NCI-H2227 treated with DMSO at 0.1 percent for 48 hours (cell line): ENCODE measurements around the gene TMEM108.

ENCODE experiments used
- DNase-seq: peaks from one replicate; lab custom pipeline; 2025; lab: John Stamatoyannopoulos, UW

Gene TMEM108

DNA sequence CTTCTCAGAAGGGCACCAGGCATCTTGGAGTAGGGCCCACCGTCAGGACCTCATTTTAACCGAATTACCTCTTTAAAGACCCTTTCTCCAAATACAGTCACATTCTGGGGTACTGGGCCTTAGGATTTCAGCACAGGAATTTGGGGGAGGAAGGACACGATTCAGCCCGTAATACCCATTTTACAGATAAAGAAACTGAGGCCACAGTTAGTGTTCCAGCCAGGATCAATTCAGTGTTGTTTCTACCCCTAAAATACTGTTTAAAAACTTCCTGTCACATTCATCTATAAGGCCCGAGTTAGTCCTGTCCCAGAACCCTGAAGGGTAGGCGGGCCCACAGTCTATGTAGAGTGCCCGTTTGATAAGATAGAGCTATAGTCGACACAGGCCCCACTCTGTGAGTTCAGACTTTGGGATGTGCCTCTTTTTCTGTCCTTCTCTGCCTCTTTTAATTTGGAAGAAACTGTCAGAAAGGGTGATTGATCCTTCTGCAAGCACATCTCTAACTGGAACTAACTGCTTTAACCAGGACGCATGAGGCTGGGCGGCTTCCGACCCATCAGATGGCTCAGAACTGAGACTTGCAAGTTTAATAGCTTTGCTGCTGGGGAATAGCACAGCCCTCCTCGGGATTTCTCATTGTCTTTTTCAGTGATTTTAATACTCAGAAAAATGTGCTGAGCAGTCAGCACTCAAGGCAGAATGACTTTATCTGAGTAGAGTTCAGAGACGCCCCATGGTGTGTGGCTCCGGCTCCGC is 381.1 kb downstream of the TMEM108 start:
- no peak for DNase-seq

DNA sequence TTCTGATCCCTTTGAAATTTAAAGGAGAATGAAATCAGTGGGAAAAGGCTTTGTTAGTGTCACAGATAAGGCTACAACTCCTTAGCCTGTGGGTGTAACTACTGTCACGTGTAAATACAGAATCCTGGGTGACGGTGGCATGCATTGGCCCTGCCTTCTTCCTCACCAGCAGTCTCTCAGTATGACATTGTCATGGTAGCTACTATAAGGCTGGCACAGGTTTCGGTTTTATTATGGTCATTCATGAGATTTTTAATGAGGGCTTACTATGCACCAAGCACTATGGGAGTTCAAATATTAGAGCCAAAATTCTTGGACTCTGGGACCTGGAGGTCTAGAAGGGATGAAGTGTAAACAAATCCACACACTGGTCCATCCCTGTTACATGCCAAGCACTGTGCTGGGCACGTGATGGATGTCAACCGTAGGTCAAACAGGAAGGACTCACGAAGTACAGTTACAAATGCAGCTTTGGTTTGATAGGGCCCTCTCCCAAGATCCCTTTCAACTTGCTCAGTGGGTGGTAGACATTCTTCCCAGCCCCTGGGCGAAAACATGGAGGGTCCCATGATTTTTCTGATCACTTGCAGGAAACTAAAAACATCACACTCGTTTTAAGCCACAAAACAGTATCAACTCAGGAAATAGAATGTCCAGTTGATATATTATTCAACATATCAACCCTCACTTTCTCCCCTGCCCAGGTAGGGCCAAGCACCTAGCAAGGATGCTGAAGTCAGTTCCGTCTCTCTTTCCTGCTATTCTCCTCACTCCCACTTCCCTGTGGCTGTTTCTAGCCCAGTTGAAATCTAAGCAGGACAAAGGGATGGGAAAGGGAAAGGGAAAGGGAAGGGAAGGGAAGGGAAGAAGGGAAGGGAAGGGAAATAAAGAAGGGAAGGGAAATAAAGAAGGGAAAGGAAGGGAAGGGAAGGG is 387.0 kb downstream of the TMEM108 start:
- no peak for DNase-seq

DNA sequence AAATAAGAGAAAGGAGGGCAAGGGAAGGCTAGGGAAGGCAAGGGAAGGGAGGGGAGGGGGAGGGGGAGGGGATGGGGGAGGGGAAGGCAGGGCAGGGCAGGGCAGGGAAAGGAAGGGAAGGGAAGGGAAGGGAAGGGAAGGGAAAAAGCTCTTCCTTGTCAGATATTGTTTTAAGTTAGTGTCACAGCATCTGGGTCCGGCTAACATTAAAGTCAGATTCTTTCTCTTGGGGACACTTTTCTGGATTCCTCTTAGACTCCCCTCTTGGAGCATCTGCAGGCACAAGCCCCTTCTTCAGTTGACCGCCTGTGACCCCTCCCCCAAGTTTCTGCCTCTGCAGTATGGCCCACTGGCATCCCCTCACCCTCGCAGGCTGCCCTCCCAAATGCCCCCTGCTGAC is 387.7 kb downstream of the TMEM108 start:
- DNase-seq, result no peak

DNA sequence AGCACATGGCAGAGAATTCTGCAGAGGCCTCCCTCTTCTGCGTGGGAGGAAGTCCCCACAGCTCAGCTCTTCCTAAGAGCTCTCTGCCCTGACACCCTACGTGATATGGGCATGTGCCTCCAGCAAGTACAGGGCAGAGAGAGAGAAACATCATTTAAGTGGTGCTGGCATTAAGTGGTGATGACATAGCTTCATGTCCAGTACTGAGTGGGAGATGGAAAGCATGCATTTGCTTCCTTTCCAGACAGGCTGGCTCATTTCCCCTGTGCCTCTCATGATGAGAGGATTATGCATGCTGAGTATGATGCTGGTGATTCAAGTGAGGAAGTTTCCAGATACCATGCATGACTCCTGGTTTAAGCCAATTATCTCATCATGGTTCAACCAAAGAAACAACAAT is 388.5 kb downstream of the TMEM108 start:
- DNase-seq, result no peak

DNA sequence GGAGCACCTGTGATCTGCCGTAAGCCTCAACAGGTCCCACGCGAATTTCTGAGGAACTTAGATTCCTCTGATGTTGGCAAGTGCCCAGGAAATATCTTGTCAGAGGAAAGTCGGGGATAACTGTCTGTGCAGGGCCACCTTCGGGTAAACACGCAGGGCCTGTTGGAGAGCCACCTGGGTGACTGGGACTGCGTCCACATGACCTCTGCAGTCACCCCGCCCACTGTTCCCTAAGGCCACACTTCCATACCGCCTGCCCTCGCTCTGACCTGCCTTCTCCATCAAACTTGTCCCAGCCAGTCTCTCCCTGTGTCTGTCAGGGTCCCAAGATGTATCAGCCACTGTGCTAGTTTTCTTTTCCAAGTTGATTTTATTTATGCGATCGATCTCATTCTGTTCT is 390.4 kb downstream of the TMEM108 start:
- DNase-seq, result no peak

DNA sequence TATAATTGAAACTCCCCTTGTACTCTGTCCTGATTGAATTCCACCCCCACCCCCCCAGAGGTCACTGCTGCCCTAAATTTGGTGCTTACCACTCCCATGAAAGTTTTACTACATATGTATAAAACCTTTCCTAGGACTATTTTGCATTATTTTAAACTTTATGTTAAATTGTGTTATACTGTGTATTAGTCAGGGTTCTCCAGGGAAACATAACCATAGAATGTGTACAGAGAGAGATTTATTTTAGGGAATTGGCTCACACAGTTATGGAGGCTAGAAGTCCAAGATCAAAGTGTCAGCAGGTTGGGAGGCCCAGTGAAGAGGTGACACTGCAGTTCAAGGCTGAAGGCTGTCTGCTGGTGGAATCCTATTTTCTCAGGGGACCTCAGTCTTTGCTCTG is 390.9 kb downstream of the TMEM108 start:
- no peak for DNase-seq

DNA sequence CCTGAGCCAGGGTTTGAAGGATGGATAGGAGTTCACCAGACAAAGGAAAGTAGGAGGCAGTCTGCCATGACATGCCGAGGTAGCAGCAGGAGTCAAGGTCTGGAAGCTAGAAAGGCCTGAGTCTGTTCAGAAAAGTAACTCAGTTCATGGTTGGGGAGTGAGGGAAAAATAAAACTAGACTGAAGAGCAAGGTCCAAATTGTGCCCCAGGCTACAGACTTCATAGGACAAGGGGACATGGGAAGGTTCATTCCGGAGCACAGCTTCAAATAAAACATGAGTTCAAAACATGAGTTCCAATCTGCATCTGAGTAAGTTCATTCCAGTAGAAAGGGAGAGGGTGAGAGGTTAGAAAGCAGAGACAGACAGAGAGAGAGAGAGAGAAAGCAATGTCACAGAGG is 401.4 kb downstream of the TMEM108 start:
- DNase-seq, result no peak

DNA sequence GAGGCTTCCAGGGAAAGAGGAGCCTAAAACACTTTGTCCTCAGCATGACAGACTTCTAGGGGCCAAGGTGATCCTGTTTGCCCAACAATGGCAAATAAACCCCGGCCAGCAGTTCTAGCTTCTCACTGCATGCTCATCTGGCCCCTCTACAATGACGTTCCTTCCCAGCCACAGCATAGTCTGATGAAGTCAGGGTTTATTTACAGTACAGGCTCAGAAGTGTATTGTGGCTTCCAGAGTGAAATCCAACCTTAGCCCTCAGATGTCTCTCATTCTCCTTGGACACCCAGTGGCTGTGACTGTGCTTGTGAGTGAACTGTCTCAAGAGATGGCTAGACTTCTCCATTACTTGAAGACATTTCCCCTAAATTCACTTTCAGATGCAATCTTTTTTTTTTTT is 402.5 kb downstream of the TMEM108 start:
- no peak for DNase-seq

DNA sequence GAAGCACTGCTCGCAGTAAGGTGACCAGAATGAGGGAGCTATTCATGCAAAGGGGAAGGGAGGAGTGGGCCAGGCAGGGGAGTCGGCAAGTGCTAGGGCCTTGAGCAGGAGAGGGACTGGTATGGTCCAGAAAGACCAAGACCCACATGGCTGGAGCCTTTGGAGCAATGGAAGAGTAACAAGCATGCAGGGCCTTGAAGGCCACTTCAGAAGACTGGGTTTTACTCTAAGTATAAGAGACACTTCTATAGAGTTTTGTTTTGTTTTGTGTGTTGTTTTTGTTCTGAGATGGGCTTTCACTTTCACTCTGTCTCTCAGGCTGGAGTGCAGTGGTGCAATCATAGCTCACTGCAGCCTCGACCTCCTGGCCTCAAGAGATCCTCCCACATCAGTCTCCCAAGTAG is 403.7 kb downstream of the TMEM108 start:
- no peak for DNase-seq

DNA sequence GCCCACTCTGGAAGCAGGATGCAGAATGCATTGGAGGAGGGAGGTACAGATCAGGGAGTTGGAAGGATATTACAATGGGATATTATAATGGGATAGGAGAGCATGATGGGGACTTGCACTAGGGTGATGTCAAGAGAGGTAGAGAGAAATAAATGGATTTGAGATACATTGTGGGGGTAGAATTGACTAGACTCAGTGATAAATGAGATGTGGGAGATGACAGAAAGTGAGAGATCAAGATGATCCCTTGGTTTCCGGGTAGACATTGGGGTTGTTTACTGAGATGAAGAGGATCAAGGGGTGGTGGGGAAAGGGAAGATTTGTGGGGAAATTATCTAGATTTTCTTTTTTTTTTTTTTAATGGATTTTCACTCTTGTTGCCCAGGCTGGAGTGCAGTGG is 404.3 kb downstream of the TMEM108 start:
- no peak for DNase-seq

DNA sequence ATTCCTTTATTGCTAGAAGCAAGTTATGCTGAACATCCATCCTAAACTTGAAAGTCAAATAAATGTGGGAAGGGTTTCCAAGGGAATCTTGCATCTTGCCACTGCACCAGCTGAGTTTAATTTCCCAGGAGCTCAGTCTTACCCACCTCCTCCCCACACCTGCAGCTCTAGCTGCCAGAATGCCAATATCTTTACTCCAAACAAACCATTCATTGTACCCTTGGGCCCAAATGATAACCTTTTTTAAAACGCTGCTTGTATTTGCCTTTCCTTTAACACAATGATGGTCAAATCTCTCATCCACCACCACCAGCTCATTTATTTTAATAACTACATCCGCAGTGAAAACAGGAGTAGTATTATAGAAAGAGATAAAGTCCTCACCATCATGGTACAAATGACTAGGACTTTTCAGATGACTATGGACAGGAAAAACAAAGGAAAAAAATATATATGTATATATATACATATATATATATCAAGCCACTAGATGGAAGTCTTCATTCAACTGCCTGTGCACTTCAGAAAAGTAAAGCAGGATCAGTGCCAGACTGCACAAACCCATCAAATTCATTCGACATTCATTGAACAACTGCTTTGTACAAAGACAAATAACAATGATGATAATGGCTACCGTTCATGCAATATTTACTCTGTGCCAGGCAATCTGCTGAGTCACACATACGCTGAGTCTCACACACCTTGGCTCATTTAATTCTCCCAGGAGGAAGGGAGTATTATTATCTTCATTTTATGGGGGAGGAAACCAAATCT is 405.6 kb downstream of the TMEM108 start:
- no peak for DNase-seq

DNA sequence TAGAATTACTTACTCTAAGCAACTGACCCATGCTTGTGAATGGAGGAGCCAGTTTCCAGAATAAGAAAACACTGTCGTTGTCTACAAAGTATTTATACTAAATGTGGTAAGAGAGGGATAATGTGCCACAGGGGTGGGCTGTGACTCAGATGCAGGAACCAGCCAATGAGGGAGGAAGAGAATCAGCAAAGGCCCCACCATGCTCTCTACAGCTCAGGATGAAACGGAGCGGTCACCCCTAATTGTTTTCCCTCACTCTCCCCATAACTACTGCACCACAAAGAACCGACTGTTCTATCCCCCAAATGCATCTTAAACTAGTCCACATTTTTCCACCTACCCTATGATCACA is 406.2 kb downstream of the TMEM108 start:
- no peak for DNase-seq

DNA sequence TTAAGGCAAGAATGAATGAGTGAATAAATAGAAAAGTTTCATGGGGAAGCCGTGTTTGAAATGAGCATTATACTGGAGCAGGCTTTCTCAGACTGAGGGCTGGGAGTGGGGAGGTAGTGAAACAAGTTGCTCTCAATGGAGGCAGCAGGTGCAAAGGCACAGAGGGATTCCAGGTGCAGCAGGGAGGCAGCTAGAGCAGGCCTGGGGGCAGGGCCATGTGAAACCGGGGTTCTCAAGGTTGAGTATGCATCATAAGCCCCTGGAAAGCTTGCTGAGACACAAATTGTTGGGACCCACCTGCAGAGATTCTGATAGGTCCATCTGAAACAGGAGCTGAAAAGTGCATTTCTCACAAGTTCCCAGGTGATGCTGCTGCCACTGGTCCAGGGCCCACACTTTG is 406.9 kb downstream of the TMEM108 start:
- DNase-seq, result no peak
